Peyer's patch (tissue), 4 donors: ENCODE results near the gene RBP3.

Experiments used
- CTCF ChIP-seq, 6 experiments: fragments of 450-650 bp in 4 of 6; fragments of 200-600 bp in 2 of 6; sonication (generic) in 1 of 6; IDR thresholded peaks; one replicate each; pipeline ENCODE4 v1.5.1; 2017 to 2019; ENCODE audit warnings: antibody characterized with exemption in 6 of 6, mild to moderate bottlenecking in 3 of 6, moderate library complexity in 1 of 6
- POLR2A ChIP-seq, 2 donors: fragments of 450-650 bp; IDR thresholded peaks; one replicate each; pipeline ENCODE4 v1.5.1; 2017; ENCODE audit warnings: antibody characterized with exemption in 2 of 2, mild to moderate bottlenecking in 2 of 2, moderate library complexity in 2 of 2

- no peak for TF ChIP-seq CTCF (IDR thresholded peaks at IDR 0.05)
- TF ChIP-seq POLR2A (IDR thresholded peaks at IDR 0.05) = no peak
Measured at GRCh38 chr10:47333532-47333931, 14.6 kb upstream of the RBP3 start.
